ENCODE data around the gene ERLIN1.

Gene ERLIN1

GRCh38 chr10:100133801-100134200 is 52.0 kb downstream of the ERLIN1 start:
- no peak overlapping the region for H3K27ac ChIP-seq (ENCODE audit: low read depth, low read length)
- no peak overlapping the region for H3K4me3 ChIP-seq (ENCODE audit: low read length)
- no peaks in the 10 kb centered on the region for H3F3A ChIP-seq (ENCODE audit: control insufficient read depth, insufficient read depth)
- no peaks in the 10 kb centered on the region for H3K4me1 ChIP-seq (ENCODE audit: control insufficient read depth, low read length)
- H4K20me1 ChIP-seq (ENCODE audit: control insufficient read depth, insufficient read depth, low read depth, low read length), result no peaks in the 10 kb centered on the region
- no peaks in the 10 kb centered on the region for H3K36me3 ChIP-seq (ENCODE audit: control insufficient read depth, low read length)
- 0 out of 2 replicates have a peak, but pooled peaks cover 4% of the 10 kb centered on the region for H3K9me3 ChIP-seq (ENCODE audit: control insufficient read depth, insufficient read depth, low read length)
- no peak overlapping the region for H3K4me2 ChIP-seq (ENCODE audit: low read length)
- H3K79me2 ChIP-seq (ENCODE audit: control insufficient read depth, low read length), result no peaks in the 10 kb centered on the region
- TF ChIP-seq CTCF (IDR thresholded peaks at IDR 0.05; ENCODE audit: low read depth, low read length, poor library complexity, severe bottlenecking) (no peak), EZH2phosphoT487 (IDR thresholded peaks at IDR 0.05; ENCODE audit: borderline replicate concordance, low read length) (no peak)
- no peaks in the 10 kb centered on the region for H3K9me2 ChIP-seq (replicated peaks; ENCODE audit: control insufficient read depth, low read length)
- H3K27me3 ChIP-seq (ENCODE audit: control insufficient read depth, low read length), result peaks cover 35% of the 10 kb centered on the region

- Histone ChIP-seq H3K4me2 (ENCODE audit: low read length) (no peak overlapping the region), H3K36me3 (ENCODE audit: control insufficient read depth, low read length) (no peaks in the 10 kb centered on the region), H3K9me3 (ENCODE audit: control insufficient read depth, insufficient read depth, low read length) (0 out of 2 replicates have a peak, but pooled peaks cover 4% of the 10 kb centered on the region), H3K4me1 (ENCODE audit: control insufficient read depth, low read length) (no peaks in the 10 kb centered on the region), H3K9me2 (replicated peaks; ENCODE audit: control insufficient read depth, low read length) (no peaks in the 10 kb centered on the region), H3F3A (ENCODE audit: control insufficient read depth, insufficient read depth) (no peaks in the 10 kb centered on the region), H4K20me1 (ENCODE audit: control insufficient read depth, insufficient read depth, low read depth, low read length) (no peaks in the 10 kb centered on the region), H3K79me2 (ENCODE audit: control insufficient read depth, low read length) (no peaks in the 10 kb centered on the region), H3K27ac (ENCODE audit: low read depth, low read length) (no peak overlapping the region), H3K4me3 (ENCODE audit: low read length) (no peak overlapping the region), H3K27me3 (ENCODE audit: control insufficient read depth, low read length) (peaks cover 37% of the 10 kb centered on the region)
- TF ChIP-seq CTCF (IDR thresholded peaks at IDR 0.05; ENCODE audit: low read depth, low read length, poor library complexity, severe bottlenecking) (no peak), EZH2phosphoT487 (IDR thresholded peaks at IDR 0.05; ENCODE audit: borderline replicate concordance, low read length) (no peak)
These were observed 53.4 kb downstream of the ERLIN1 start for GRCh38 chr10:100132427-100132826.

- Histone ChIP-seq H3K36me3 (ENCODE audit: control insufficient read depth, low read length) (no peaks in the 10 kb centered on the region), H3F3A (ENCODE audit: control insufficient read depth, insufficient read depth) (no peaks in the 10 kb centered on the region), H4K20me1 (ENCODE audit: control insufficient read depth, insufficient read depth, low read depth, low read length) (no peaks in the 10 kb centered on the region), H3K79me2 (ENCODE audit: control insufficient read depth, low read length) (no peaks in the 10 kb centered on the region), H3K4me1 (ENCODE audit: control insufficient read depth, low read length) (no peaks in the 10 kb centered on the region), H3K4me3 (ENCODE audit: low read length) (no peak overlapping the region), H3K4me2 (ENCODE audit: low read length) (no peak overlapping the region), H3K9me2 (replicated peaks; ENCODE audit: control insufficient read depth, low read length) (no peaks in the 10 kb centered on the region), H3K27me3 (ENCODE audit: control insufficient read depth, low read length) (peaks cover 36% of the 10 kb centered on the region), H3K9me3 (ENCODE audit: control insufficient read depth, insufficient read depth, low read length) (0 out of 2 replicates have a peak, but pooled peaks cover 4% of the 10 kb centered on the region), H3K27ac (ENCODE audit: low read depth, low read length) (no peak overlapping the region)
- TF ChIP-seq CTCF (IDR thresholded peaks at IDR 0.05; ENCODE audit: low read depth, low read length, poor library complexity, severe bottlenecking), result no peak
- TF ChIP-seq EZH2phosphoT487 (IDR thresholded peaks at IDR 0.05; ENCODE audit: borderline replicate concordance, low read length), result no peak
These were observed 54.3 kb downstream of the ERLIN1 start for GRCh38 chr10:100131571-100131970.
